ENCODE data around the gene MPP3. TPM values are rescaled to one million over a fixed set of nuclear protein-coding genes. Genes with fewer than 3 reads are reported as not detected.

MPP3 gene, protein sequence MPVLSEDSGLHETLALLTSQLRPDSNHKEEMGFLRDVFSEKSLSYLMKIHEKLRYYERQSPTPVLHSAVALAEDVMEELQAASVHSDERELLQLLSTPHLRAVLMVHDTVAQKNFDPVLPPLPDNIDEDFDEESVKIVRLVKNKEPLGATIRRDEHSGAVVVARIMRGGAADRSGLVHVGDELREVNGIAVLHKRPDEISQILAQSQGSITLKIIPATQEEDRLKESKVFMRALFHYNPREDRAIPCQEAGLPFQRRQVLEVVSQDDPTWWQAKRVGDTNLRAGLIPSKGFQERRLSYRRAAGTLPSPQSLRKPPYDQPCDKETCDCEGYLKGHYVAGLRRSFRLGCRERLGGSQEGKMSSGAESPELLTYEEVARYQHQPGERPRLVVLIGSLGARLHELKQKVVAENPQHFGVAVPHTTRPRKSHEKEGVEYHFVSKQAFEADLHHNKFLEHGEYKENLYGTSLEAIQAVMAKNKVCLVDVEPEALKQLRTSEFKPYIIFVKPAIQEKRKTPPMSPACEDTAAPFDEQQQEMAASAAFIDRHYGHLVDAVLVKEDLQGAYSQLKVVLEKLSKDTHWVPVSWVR
- total RNA-seq (1 to 10 TPM in 1 of 5 experiments, under 1 TPM in 1, not detected in 3; 0.32 to 1.4 TPM), polyA plus RNA-seq (not detected), total RNA-seq (not detected)

DNA sequence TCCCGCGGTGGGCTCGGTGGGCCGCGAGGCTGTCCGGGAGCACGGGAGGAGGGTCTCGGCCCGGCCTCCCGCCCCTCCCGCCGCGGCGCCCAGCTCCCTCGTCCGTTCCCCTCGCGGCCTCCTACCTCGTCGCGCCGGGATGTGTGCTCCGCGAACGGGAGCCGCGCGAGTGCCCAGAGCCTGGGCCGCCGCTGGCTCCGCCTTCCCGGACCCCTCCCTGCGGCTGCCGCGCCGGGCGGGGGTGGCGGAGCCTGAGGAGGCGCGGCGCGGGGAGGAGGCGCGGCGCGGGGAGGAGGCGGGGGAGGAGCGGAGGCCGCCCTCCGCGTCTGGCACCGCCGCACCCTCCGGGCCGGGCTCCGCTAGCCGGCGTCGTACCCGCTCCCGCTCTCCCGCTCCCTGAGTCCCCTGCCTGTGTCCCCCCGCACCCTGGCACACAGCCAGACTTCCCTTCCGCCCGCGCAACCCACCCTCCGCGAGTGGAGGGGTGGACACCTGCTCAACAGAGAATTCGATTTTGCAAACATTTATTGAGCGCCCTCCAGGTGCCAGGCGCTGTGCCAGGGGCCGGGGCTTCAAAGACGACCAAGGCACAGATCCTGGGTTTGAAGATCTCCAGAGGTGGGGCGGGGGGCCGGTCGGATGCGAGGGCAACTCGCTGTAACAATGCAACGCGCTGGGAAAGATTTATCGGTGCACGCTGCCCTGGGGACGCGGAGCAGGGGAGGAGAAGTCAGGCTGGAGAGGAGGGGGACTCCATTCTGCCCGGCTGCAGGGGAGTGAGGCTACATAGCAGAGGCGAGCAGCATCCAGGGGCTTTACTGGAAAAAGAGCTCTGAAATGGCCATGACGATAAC is at the start of gene MPP3:
Gene MPP3 (minus strand): TSS at position 171 of the 854 bp plus-strand sequence. CDS start 1,240 bp downstream, outside the sequence.
- Histone ChIP-seq H3K27ac (ENCODE audit: low read depth, low read length) (no peak within 1 kb of the TSS), H3K27me3 (ENCODE audit: control insufficient read depth in 2 of 2, insufficient read depth in 2 of 2, low read length in 2 of 2) (peaks cover 10 to 13% of the 10 kb centered on the region in 2 donors), H3K4me1 (ENCODE audit: control insufficient read depth in 2 of 2, insufficient read depth in 2 of 2, low read length in 2 of 2) (peaks cover 5 to 8% of the 10 kb centered on the region in 2 donors), H3K4me3 (ENCODE audit: low read length) (peak within 1 kb of the TSS; percentile 52), H3K9me3 (ENCODE audit: control insufficient read depth in 2 of 3, low read length in 3 of 3) (no peaks in the 10 kb centered on the region), H3K36me3 (ENCODE audit: control insufficient read depth in 2 of 3, insufficient read depth in 3 of 3, low read length in 3 of 3) (no peaks in the 10 kb centered on the region)
- peak within 1 kb of the TSS in 2 of 9 donors; percentile 41 to 61 for H3K27ac Mint-ChIP-seq
- ChIA-PET CTCF (interaction anchor here (1.0 kb wide), 1 partner anchor 13 kb away, joined by 3 read pairs; no protein-coding TSS in a partner anchor), POLR2A (no interaction called here)
- intact Hi-C loops (cut with micrococcal nuclease), result loop anchor here in 1 of 2 donors (5.0 kb wide), 1 partner anchor 56 kb away; the partner anchor contains the start of gene DUSP3
- peak within 1 kb of the TSS; percentile 78 to 91 (median 84) for H3K4me3 Mint-ChIP-seq
- DNase-seq (peak; percentile 14 to 53 (median 45)), ATAC-seq (peak; percentile 94)
- H3K4me1 Mint-ChIP-seq, result peaks cover 9 to 30% (median 14%) of the 10 kb centered on the region in 7 donors
- H3K9me3 Mint-ChIP-seq, result peaks cover 0 to 4% (median 0%) of the 10 kb centered on the region in 11 donors
- peaks cover 15 to 66% (median 23%) of the 10 kb centered on the region in 5 donors for H3K27me3 Mint-ChIP-seq
- H3K36me3 Mint-ChIP-seq, result peaks cover 0 to 4% (median 0%) of the 10 kb centered on the region in 5 donors

DNA sequence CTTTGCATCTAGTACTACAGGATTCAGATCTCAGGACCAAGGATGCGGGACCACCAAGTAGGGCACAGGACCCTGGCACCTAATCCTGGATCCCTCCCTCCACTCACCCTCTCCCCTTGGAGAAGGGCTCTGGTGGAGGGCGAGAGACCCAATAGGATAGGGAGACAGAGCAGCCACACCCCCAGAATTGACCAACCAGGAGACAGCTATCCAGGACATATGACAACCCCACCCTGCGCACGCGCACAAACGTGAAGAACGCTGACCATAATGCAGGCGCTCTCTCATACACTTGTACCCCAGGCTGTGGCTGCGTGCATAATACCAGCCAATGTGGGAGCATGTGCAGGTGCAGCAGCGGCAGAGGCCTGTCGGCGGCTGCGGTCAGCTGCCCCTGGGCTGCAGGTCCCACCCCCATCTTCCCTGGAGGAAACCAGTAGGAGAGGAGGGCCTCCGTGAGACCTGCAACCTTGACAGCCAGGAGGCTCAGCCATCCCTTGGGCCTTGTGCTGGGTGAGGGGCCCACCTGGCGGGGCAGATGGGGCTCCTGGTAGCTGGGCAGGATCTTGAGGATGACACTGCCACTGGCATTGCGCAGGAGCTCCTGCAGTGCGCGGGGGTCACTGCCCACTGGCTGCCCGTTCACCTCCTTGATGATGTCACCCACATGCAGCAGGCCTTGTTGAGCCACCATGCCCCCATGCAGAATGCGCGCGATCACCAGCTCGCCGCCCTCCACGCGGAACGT is 49.0 kb upstream of the MPP3 start:
- Histone ChIP-seq H3K36me3 (ENCODE audit: control insufficient read depth in 2 of 3, insufficient read depth in 3 of 3, low read length in 3 of 3) (no peaks in the 10 kb centered on the region), H3K9me3 (ENCODE audit: control insufficient read depth in 2 of 3, low read length in 3 of 3) (no peaks in the 10 kb centered on the region), H3K4me1 (ENCODE audit: control insufficient read depth in 2 of 2, insufficient read depth in 2 of 2, low read length in 2 of 2) (no peaks in the 10 kb centered on the region), H3K27me3 (ENCODE audit: control insufficient read depth in 2 of 2, insufficient read depth in 2 of 2, low read length in 2 of 2) (no peaks in the 10 kb centered on the region), H3K4me3 (ENCODE audit: low read length) (no peak overlapping the region), H3K27ac (ENCODE audit: low read depth, low read length) (no peak overlapping the region)
- Mint-ChIP-seq H3K4me1 (peaks cover 0 to 2% (median 0%) of the 10 kb centered on the region in 7 donors), H3K27me3 (peaks cover 0 to 10% (median 0%) of the 10 kb centered on the region in 5 donors), H3K27ac (no peak overlapping the region), H3K4me3 (no peak overlapping the region), H3K36me3 (peaks cover 0 to 8% (median 0%) of the 10 kb centered on the region in 5 donors), H3K9me3 (no peaks in the 10 kb centered on the region)
- POLR2A ChIA-PET, result no interaction called here
- ATAC-seq, result no peak
- intact Hi-C loops (cut with micrococcal nuclease), result no loop called here
- DNase-seq, result no peak
- CTCF ChIA-PET, result no interaction called here

DNA sequence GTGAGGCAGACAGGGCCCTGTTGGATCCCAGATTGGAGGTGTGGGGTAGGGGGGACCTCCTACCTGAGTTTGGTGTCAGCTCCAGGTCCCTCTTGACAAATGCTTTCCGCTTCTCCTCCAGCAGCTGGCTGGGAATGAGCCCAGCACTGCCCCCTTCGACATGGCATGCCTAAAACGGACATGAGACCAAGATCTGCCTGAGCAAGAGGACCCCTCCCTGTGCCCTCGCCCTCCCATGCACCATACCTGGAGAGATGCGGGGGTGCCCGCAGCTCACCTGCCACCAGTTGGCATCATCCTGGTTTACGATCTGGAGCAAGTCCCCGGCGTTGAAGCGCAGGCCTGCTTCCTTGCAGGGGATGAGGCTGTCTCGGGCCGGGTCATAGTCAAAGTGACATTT is 48.2 kb upstream of the MPP3 start:
- Histone ChIP-seq H3K36me3 (ENCODE audit: control insufficient read depth in 2 of 3, insufficient read depth in 3 of 3, low read length in 3 of 3) (no peaks in the 10 kb centered on the region), H3K4me3 (ENCODE audit: low read length) (no peak overlapping the region), H3K27ac (ENCODE audit: low read depth, low read length) (no peak overlapping the region), H3K27me3 (ENCODE audit: control insufficient read depth in 2 of 2, insufficient read depth in 2 of 2, low read length in 2 of 2) (no peaks in the 10 kb centered on the region), H3K4me1 (ENCODE audit: control insufficient read depth in 2 of 2, insufficient read depth in 2 of 2, low read length in 2 of 2) (no peaks in the 10 kb centered on the region), H3K9me3 (ENCODE audit: control insufficient read depth in 2 of 3, low read length in 3 of 3) (no peaks in the 10 kb centered on the region)
- H3K27ac Mint-ChIP-seq, result no peak overlapping the region
- DNase-seq (no peak), ATAC-seq (no peak)
- H3K9me3 Mint-ChIP-seq, result no peaks in the 10 kb centered on the region
- ChIA-PET CTCF (interaction anchor here (0.9 to 1.6 kb wide), 2 partner anchors 16 to 18 kb away, joined by 3 to 6 read pairs; no protein-coding TSS in a partner anchor), POLR2A (no interaction called here)
- peaks cover 0 to 8% (median 0%) of the 10 kb centered on the region in 5 donors for H3K36me3 Mint-ChIP-seq
- intact Hi-C loops (cut with micrococcal nuclease), result no loop called here
- H3K27me3 Mint-ChIP-seq, result peaks cover 0 to 6% (median 0%) of the 10 kb centered on the region in 5 donors
- H3K4me3 Mint-ChIP-seq, result no peak overlapping the region
- H3K4me1 Mint-ChIP-seq, result peaks cover 0 to 2% (median 0%) of the 10 kb centered on the region in 7 donors

DNA sequence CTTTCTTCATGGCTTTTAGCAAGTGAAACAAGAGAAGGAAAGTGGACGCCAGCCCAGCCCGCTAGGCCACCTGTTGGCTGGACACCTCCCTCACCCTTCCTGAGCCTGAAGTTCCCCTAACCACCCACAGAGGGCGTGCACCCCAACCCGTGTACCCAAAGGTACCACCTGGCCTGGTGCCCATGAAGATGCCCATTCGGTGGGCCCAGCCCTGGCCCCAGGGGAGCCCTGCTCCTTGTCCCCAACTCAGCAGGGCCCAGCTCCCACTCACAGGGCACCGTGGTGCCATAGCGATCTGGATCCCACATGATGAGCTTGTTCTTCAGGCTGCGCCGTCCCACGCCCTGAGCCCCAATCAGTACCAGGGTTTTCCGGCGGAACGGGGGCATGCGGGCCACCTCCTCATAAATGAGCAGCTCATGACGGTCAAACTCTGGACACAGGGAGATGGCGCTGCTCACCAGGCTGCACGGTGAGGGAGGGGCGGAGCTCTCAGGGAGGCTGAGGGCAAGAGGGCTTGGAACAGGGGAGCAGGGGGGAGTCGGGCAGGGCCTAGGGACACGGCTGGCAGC is 47.6 kb upstream of the MPP3 start:
- Histone ChIP-seq H3K9me3 (ENCODE audit: control insufficient read depth in 2 of 3, low read length in 3 of 3) (no peaks in the 10 kb centered on the region), H3K4me3 (ENCODE audit: low read length) (no peak overlapping the region), H3K27ac (ENCODE audit: low read depth, low read length) (no peak overlapping the region), H3K4me1 (ENCODE audit: control insufficient read depth in 2 of 2, insufficient read depth in 2 of 2, low read length in 2 of 2) (no peaks in the 10 kb centered on the region), H3K27me3 (ENCODE audit: control insufficient read depth in 2 of 2, insufficient read depth in 2 of 2, low read length in 2 of 2) (no peaks in the 10 kb centered on the region), H3K36me3 (ENCODE audit: control insufficient read depth in 2 of 3, insufficient read depth in 3 of 3, low read length in 3 of 3) (no peaks in the 10 kb centered on the region)
- intact Hi-C loops (cut with micrococcal nuclease), result no loop called here
- H3K27me3 Mint-ChIP-seq, result peaks cover 0 to 6% (median 0%) of the 10 kb centered on the region in 5 donors
- ATAC-seq (peak; percentile 53), DNase-seq (peak in 6 of 9 donors; percentile 21 to 48 (median 35))
- H3K36me3 Mint-ChIP-seq, result peaks cover 0 to 8% (median 0%) of the 10 kb centered on the region in 5 donors
- CTCF ChIA-PET, result interaction anchor here (0.9 to 1.7 kb wide), 4 partner anchors 15 to 124 kb away, joined by 3 to 8 read pairs (median 4); partner anchors contain the start of gene NAGS
- no peak overlapping the region for H3K4me3 Mint-ChIP-seq
- H3K27ac Mint-ChIP-seq, result no peak overlapping the region
- H3K9me3 Mint-ChIP-seq, result no peaks in the 10 kb centered on the region
- POLR2A ChIA-PET, result no interaction called here
- H3K4me1 Mint-ChIP-seq, result peaks cover 0 to 2% (median 0%) of the 10 kb centered on the region in 7 donors

DNA sequence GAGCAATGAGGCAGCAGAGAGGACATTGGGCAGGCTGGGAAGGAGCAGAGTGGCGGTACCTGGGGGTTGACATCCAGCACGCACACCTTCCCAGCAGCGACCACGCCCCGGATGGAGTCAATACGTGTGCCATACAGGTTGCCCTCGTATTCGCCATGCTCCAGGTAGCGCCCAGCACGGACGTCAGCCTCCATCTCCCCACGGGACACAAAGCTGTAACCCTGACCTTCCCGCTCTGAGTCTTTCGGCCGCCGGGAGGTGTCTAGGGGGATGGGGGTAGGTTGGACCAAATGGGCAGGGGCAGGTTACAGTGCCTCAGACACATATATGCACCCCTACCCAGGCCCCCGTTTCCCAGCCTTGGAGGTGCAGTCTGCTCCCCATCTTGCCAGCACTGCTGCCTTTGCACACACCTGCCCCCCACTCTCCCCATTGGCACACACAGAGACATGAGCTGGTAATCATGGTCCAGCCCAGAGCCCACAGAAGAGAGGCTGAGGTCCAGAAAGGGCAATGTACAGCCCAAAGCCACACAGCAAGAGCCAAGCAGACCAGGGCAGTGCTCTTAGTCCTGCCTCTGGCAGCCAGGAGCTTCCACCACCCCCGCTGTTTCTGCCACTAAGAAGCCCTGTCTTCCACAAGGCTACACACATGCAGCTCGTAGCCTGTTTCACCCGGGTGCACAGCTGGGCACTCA is 46.9 kb upstream of the MPP3 start:
- ChIA-PET POLR2A (no interaction called here), CTCF (interaction anchor here (0.6 to 2.8 kb wide), 7 partner anchors 15 to 453 kb away, joined by 3 to 21 read pairs (median 4); partner anchors contain the start of gene NAGS)
- no peaks in the 10 kb centered on the region for H3K4me1 ChIP-seq (ENCODE audit: control insufficient read depth in 2 of 2, insufficient read depth in 2 of 2, low read length in 2 of 2)
- Mint-ChIP-seq H3K9me3 (no peaks in the 10 kb centered on the region), H3K36me3 (peaks cover 0 to 8% (median 0%) of the 10 kb centered on the region in 5 donors), H3K27me3 (peaks cover 0 to 6% (median 0%) of the 10 kb centered on the region in 5 donors), H3K4me3 (no peak overlapping the region), H3K4me1 (peaks cover 0 to 2% (median 0%) of the 10 kb centered on the region in 7 donors), H3K27ac (no peak overlapping the region)
- intact Hi-C loops (cut with micrococcal nuclease), result no loop called here
- H3K36me3 ChIP-seq (ENCODE audit: control insufficient read depth in 2 of 3, insufficient read depth in 3 of 3, low read length in 3 of 3), result no peaks in the 10 kb centered on the region
- DNase-seq (peak in 1 of 9 donors; percentile 8), ATAC-seq (no peak)
- H3K4me3 ChIP-seq (ENCODE audit: low read length), result no peak overlapping the region
- H3K27ac ChIP-seq (ENCODE audit: low read depth, low read length), result no peak overlapping the region
- H3K9me3 ChIP-seq (ENCODE audit: control insufficient read depth in 2 of 3, low read length in 3 of 3), result no peaks in the 10 kb centered on the region
- H3K27me3 ChIP-seq (ENCODE audit: control insufficient read depth in 2 of 2, insufficient read depth in 2 of 2, low read length in 2 of 2), result no peaks in the 10 kb centered on the region

Data from naive thymus-derived CD4-positive, alpha-beta T cell (primary cell).